Activated CD4-positive, alpha-beta T cell treated with anti-CD3 and anti-CD28 coated beads, Interleukin-2, amount 10 ng/mL, durations not matched to agents 24 days and 14 days (primary cell): Measurements from ENCODE around the gene PRSS50. TPM values are rescaled to one million over a fixed set of nuclear protein-coding genes. Genes with fewer than 3 reads are reported as not detected.
A peak's percentile ranks its signal among the peaks of the same experiment; 100 is the strongest.
"Not testable (repeated sequence)": the region's sequence is repeated elsewhere in the genome, so short reads cannot be mapped to it uniquely, and the experiment has no call there.

Experiments used
- DNase-seq: peaks from one replicate; pipeline ENCODE4 v3.0.0; 2022
- H3K27ac Mint-ChIP-seq: one replicate; pipeline ENCODE4 v1.8.0; 2022; ENCODE audit warnings: mild to moderate bottlenecking, mixed read lengths
- H3K27me3 Mint-ChIP-seq: one replicate; pipeline ENCODE4 v1.8.0; 2022; ENCODE audit warnings: mixed read lengths
- H3K36me3 Mint-ChIP-seq: one replicate; pipeline ENCODE4 v1.8.0; 2022; ENCODE audit warnings: low read depth, mild to moderate bottlenecking, mixed read lengths
- H3K4me1 Mint-ChIP-seq: one replicate; pipeline ENCODE4 v1.8.0; 2021; ENCODE audit warnings: mixed read lengths
- H3K4me3 Mint-ChIP-seq: one replicate; pipeline ENCODE4 v1.8.0; 2022; ENCODE audit warnings: mild to moderate bottlenecking, moderate library complexity, mixed read lengths
- H3K9me3 Mint-ChIP-seq: one replicate; pipeline ENCODE4 v1.8.0; 2021; ENCODE audit warnings: mixed read lengths
- intact Hi-C: fragments of 100-400 bp; cut with micrococcal nuclease; formaldehyde crosslinking; loops from one replicate; pipeline ENCODE4 v1.15.1; 2023
- total RNA-seq: library from RNA; stranded (reverse); gene quantifications from 2 replicates; pipeline ENCODE4 v1.2.3, GENCODE V29; 2022

PRSS50 gene
- total RNA-seq, 1 donor from 2014 or later = not detected

- no peak for DNase-seq
- H3K36me3 Mint-ChIP-seq = no peaks in the 10 kb centered on the region
Observed at GRCh38 chr3:46707601-46708011, 10.1 kb downstream of the PRSS50 start.

DNA sequence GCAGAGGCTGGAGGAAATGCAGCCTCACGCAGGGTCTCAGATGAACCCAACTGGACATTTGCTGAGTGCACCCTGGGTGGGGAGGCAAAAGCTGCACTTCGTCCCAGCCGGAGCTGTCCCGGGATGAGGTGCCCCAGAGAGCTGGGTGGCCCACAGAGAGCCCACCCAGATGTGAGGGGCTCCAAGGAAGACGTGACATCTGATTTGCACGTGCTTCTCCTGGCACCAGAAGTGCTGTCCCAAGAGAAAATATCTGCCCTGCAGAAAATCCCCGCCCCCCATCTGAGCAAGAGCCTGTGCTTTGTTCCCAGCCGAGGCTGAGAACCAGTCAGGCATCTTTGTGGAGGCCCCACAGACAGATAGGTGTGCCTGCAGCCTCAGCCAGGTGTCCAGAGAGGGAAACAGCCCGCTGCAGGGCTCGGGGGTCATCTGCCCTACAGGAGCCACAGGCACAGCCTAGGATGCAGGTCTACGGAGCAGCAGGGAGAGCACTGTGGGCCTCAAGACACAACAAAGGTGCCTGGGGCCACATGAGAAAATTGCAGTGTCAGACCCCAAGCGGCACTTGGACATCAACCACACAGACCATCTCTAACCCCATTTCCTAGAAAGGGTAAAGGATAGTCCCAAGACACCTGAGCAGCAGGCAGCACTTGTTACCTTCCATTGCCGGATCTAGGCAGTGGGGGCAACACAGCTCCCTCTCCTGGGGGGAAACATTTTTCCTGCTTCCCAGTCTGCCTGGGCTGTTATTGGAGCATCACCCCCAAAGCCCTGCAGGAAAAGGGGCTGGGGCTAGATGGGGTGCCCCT lies 10.7 kb downstream of the PRSS50 start:
- no peak overlapping the region for H3K4me3 Mint-ChIP-seq
- intact Hi-C loops = loop anchor here (10.0 kb wide), 1 partner anchor 678 kb away; the partner anchor contains the start of gene PTPN23
- H3K27me3 Mint-ChIP-seq = peaks cover 17% of the 10 kb centered on the region
- H3K9me3 Mint-ChIP-seq = no peaks in the 10 kb centered on the region
- no peak for DNase-seq
- H3K4me1 Mint-ChIP-seq = no peaks in the 10 kb centered on the region
- no peak overlapping the region for H3K27ac Mint-ChIP-seq
- no peaks in the 10 kb centered on the region for H3K36me3 Mint-ChIP-seq

More at GRCh38 chr3:46707601-46708011, 10.1 kb downstream of the PRSS50 start:
- H3K4me1 Mint-ChIP-seq = no peaks in the 10 kb centered on the region
- H3K27me3 Mint-ChIP-seq = peaks cover 11% of the 10 kb centered on the region
- intact Hi-C loops = loop anchor here (10.0 kb wide), 1 partner anchor 677 kb away; the partner anchor contains the start of gene PTPN23
- no peak overlapping the region for H3K27ac Mint-ChIP-seq
- H3K9me3 Mint-ChIP-seq = no peaks in the 10 kb centered on the region
- no peak overlapping the region for H3K4me3 Mint-ChIP-seq

- no peak overlapping the region for H3K4me3 Mint-ChIP-seq
- intact Hi-C loops = loop anchor here (1.0 to 10.0 kb wide), 3 partner anchors 189 to 679 kb away; partner anchors contain the start of gene PTPN23
- no peaks in the 10 kb centered on the region for H3K9me3 Mint-ChIP-seq
- peaks cover 1% of the 10 kb centered on the region for H3K4me1 Mint-ChIP-seq
- no peak for DNase-seq
- H3K27me3 Mint-ChIP-seq = peaks cover 22% of the 10 kb centered on the region
- H3K27ac Mint-ChIP-seq = no peak overlapping the region
- no peaks in the 10 kb centered on the region for H3K36me3 Mint-ChIP-seq
Observed at GRCh38 chr3:46705751-46706552, 11.7 kb downstream of the PRSS50 start.

DNA sequence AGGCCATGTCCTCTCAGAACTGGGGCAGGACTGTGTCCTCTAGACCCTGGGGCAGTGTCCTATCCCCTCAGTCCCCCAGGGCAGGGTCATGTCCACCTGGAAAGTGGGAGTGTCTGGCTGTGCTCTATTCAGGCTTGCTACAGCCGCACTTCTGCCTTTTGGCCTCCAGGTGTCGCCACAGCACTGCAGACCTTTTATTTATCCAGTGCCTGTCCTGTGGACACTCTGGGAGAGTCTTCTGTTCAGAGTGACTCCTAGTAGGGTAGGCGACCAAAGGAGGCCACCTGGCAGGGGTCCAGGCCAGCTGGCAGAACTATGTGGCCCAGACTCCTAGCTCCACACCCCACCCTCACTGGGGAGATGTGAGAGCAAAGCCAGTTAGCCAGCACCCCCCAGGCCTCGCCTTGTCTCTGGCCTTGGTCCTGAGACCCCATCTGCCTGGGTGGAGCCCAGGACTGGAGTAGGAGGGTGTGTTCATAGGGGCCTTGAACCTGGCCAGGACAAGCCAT lies 12.6 kb downstream of the PRSS50 start:
- Mint-ChIP-seq H3K27me3 (peaks cover 28% of the 10 kb centered on the region), H3K4me1 (peaks cover 1% of the 10 kb centered on the region), H3K27ac (no peak overlapping the region), H3K36me3 (no peaks in the 10 kb centered on the region), H3K4me3 (no peak overlapping the region), H3K9me3 (no peaks in the 10 kb centered on the region)
- intact Hi-C loops = loop anchor here (1.0 to 10.0 kb wide), 3 partner anchors 190 to 680 kb away; partner anchors contain the start of gene PTPN23
- DNase-seq = peak; percentile 90

DNA sequence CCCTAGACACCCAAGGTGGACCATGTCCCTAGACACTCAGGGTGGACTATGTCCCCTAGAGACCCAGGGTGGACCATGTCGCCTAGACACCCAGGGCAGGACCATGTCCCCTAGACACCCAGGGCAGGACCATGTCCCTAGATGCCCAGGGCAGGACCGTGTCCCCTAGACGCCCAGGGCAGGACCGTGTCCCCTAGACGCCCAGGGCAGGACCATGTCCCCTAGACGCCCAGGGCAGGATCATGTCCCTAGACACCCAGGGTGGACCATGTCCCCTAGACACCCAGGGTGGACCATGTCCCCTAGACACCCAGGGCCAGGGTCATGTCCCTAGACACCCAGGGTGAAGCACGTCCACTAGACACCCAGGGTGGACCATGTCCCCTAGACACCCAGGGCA lies 13.3 kb downstream of the PRSS50 start:
- not testable (repeated sequence) for H3K27ac Mint-ChIP-seq, H3K4me1 Mint-ChIP-seq, H3K9me3 Mint-ChIP-seq, H3K4me3 Mint-ChIP-seq, H3K36me3 Mint-ChIP-seq, DNase-seq
- H3K27me3 Mint-ChIP-seq = peaks cover 34% of the 10 kb centered on the region
- intact Hi-C loops = loop anchor here (10.0 kb wide), 1 partner anchor 680 kb away; the partner anchor contains the start of gene PTPN23

GRCh38 chr3:46703013-46703520 lies 14.6 kb downstream of the PRSS50 start:
- H3K4me1 Mint-ChIP-seq = peaks cover 1% of the 10 kb centered on the region
- no peaks in the 10 kb centered on the region for H3K36me3 Mint-ChIP-seq
- H3K27me3 Mint-ChIP-seq = peaks cover 36% of the 10 kb centered on the region
- H3K9me3 Mint-ChIP-seq = no peaks in the 10 kb centered on the region
- H3K27ac Mint-ChIP-seq = no peak overlapping the region
- no peak overlapping the region for H3K4me3 Mint-ChIP-seq
- no peak for DNase-seq
- intact Hi-C loops = loop anchor here (10.0 kb wide), 1 partner anchor 682 kb away; the partner anchor contains the start of gene PTPN23

GRCh38 chr3:46702246-46703012 lies 15.2 kb downstream of the PRSS50 start:
- no peak overlapping the region for H3K4me3 Mint-ChIP-seq
- no peak overlapping the region for H3K27ac Mint-ChIP-seq
- peaks cover 38% of the 10 kb centered on the region for H3K27me3 Mint-ChIP-seq
- peaks cover 1% of the 10 kb centered on the region for H3K4me1 Mint-ChIP-seq
- intact Hi-C loops = loop anchor here (10.0 kb wide), 1 partner anchor 682 kb away; the partner anchor contains the start of gene PTPN23
- H3K9me3 Mint-ChIP-seq = no peaks in the 10 kb centered on the region
- no peaks in the 10 kb centered on the region for H3K36me3 Mint-ChIP-seq
- DNase-seq = no peak

DNA sequence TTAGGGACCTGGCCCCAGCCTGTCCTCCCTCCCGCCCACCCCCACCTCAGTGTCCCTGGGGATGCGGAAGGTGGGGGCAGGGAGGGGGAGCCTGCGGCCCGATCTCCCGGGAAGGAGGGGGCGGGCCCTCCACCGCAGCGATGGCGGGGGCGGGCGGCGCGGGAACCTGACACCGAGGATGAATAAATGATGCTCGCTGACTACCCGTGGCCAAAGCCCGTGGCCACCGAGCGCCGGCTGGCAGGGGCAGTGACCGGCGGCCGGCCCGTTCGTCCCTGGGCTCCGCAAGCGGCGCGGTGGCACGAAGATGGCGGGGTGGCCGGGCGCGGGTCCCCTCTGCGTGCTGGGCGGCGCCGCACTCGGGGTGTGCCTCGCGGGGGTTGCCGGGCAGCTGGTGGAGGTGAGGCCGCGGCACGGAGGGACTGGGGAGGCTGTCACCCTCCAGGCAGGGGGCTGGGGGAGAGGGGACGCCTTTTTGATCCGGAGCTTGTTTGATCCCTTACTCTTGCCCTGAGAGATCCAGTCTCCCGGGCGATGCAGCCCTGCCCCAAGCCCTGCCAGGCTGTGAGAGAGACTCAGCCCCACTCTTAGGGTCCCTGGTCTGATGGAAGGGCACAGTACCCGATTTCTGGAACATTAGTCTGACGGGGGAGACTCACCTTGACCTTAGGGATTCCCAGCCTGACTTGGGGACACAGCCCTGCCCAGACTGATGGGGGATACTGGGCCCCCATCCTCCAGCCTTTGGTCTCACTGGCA lies 16.3 kb downstream of the PRSS50 start, which contains the start of gene TMIE:
TSS of gene TMIE (plus strand) at position 212 of the 759 bp plus-strand sequence. CDS start at position 308, 96 bp downstream.
- no peak for DNase-seq
- H3K4me1 Mint-ChIP-seq = peaks cover 1% of the 10 kb centered on the region
- H3K4me3 Mint-ChIP-seq = no peak within 1 kb of the TSS
- H3K27ac Mint-ChIP-seq = no peak within 1 kb of the TSS
- intact Hi-C loops = loop anchor here (10.0 kb wide), 1 partner anchor 683 kb away; the partner anchor contains the start of gene PTPN23
- peaks cover 38% of the 10 kb centered on the region for H3K27me3 Mint-ChIP-seq
- no peaks in the 10 kb centered on the region for H3K9me3 Mint-ChIP-seq
- no peaks in the 10 kb centered on the region for H3K36me3 Mint-ChIP-seq

GRCh38 chr3:46700772-46701171 lies 16.9 kb downstream of the PRSS50 start:
- H3K4me3 Mint-ChIP-seq = no peak overlapping the region
- peaks cover 5% of the 10 kb centered on the region for H3K4me1 Mint-ChIP-seq
- no peaks in the 10 kb centered on the region for H3K36me3 Mint-ChIP-seq
- no peak overlapping the region for H3K27ac Mint-ChIP-seq
- DNase-seq = no peak
- H3K9me3 Mint-ChIP-seq = no peaks in the 10 kb centered on the region
- H3K27me3 Mint-ChIP-seq = peaks cover 38% of the 10 kb centered on the region
- intact Hi-C loops = loop anchor here (10.0 kb wide), 1 partner anchor 684 kb away; the partner anchor contains the start of gene PTPN23

DNA sequence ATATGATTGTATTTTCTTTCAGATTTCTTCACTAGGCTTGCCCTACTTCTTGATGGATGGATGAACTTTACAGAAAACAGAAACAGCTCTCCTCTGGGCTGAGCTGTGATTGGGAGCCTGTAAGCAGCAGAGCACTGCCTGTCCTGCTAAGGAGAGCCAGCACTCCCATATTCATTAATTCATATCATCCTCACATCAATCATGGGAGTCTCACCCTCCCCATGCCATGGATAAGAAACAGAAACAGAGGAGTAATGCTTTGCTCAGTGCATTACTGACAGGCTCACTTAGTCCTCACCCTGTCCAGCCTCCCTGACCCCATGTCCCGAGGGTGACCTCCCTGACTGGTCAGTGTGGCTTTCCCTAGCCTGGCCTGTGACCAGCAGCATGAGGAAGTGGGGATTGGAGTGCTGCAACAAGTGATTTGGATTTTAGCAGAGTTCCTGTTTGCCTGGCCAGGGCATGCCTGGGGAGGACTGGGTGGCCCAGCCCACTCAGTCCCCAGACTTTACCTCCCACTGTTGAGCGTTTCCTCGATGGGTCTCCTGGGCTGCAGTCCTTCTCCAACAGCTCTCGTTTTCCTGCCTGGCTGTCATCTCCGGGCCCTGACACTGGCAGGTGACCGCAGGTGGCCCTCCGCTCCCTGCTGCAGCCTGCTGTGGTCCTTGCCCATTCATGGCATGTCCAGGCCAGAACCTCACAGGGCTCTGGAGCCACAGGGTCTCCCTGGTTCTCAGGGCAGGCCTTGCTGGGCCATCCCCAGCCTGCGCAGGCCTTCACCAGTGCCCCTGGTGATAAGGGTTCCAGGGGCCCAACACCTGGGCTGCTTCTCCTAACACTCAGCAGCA lies 17.8 kb downstream of the PRSS50 start:
- H3K27me3 Mint-ChIP-seq = peaks cover 38% of the 10 kb centered on the region
- no peak overlapping the region for H3K4me3 Mint-ChIP-seq
- intact Hi-C loops = loop anchor here (10.0 kb wide), 1 partner anchor 685 kb away; the partner anchor contains the start of gene PTPN23
- no peaks in the 10 kb centered on the region for H3K36me3 Mint-ChIP-seq
- H3K9me3 Mint-ChIP-seq = no peaks in the 10 kb centered on the region
- peaks cover 13% of the 10 kb centered on the region for H3K4me1 Mint-ChIP-seq
- no peak overlapping the region for H3K27ac Mint-ChIP-seq
- DNase-seq = no peak

DNA sequence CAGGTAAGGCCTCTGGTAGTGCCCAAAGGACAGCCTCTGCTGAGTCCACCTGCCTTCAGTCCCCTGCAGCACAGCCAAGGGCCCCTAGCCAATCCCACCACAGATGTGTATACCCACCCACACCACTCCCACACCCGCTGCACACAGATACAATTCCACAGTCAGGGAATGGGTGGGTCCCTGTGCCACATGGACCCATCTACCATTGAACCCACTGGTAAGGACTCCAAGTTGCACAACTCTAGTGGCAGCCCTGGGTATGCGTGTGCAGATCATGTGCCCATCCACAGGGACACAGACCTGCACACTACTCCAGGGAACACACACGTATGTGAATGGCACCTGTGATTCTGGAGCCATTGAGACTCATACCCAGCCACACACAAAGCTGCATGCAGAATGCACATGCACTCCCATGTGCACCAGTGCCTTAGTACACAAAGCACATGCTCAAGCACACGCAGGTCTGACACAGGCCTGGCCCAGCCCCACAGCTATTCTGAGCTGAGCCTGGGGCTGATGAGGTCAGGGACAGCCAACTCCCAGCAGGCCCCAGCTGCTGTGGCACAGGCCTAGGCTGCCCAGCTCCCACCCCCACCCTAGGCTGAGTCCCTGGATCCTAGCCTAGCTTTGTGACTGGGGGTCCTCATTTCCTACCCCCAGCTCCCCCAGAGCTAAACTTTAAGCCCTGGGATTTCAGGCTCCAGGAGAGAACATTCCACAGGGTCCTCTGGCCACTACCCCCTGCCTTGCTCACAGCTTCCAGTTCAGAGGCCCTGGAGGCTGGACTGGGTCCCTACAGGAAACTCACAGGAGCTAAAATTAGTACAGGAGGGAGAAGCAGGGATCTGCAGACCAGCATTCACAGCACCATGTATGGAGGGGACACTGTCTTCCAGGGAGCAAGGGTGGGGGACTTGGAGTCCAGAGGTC lies 21.4 kb downstream of the PRSS50 start:
- no peaks in the 10 kb centered on the region for H3K9me3 Mint-ChIP-seq
- peaks cover 33% of the 10 kb centered on the region for H3K27me3 Mint-ChIP-seq
- intact Hi-C loops = no loop called here
- peak overlapping the region; percentile 1 for H3K27ac Mint-ChIP-seq
- H3K4me1 Mint-ChIP-seq = peaks cover 22% of the 10 kb centered on the region
- H3K36me3 Mint-ChIP-seq = no peaks in the 10 kb centered on the region
- DNase-seq = no peak
- peak overlapping the region; percentile 52 for H3K4me3 Mint-ChIP-seq
